Measurements from ENCODE around the gene EME2.

The EME2 gene

GRCh38 chr16:1787056-1787321 lies 14.4 kb downstream of the EME2 start:
- Histone ChIP-seq H3K27ac (ENCODE audit: low read depth, low read length) (no peak overlapping the region), H3K36me3 (ENCODE audit: control insufficient read depth, insufficient read depth, low read length) (peaks cover 7% of the 10 kb centered on the region), H3K4me3 (ENCODE audit: low read length) (no peak overlapping the region), H3K9ac (ENCODE audit: low read length) (no peak overlapping the region), H3K27me3 (ENCODE audit: control insufficient read depth, insufficient read depth, low read length) (no peaks in the 10 kb centered on the region), H3K4me1 (ENCODE audit: control insufficient read depth, insufficient read depth, low read length) (peaks cover 5% of the 10 kb centered on the region)

GRCh38 chr16:1787322-1788094 lies 14.9 kb downstream of the EME2 start:
- Histone ChIP-seq H3K36me3 (ENCODE audit: control insufficient read depth, insufficient read depth, low read length) (peaks cover 7% of the 10 kb centered on the region), H3K27me3 (ENCODE audit: control insufficient read depth, insufficient read depth, low read length) (no peaks in the 10 kb centered on the region), H3K4me1 (ENCODE audit: control insufficient read depth, insufficient read depth, low read length) (peaks cover 5% of the 10 kb centered on the region), H3K4me3 (ENCODE audit: low read length) (no peak overlapping the region), H3K9ac (ENCODE audit: low read length) (no peak overlapping the region), H3K27ac (ENCODE audit: low read depth, low read length) (no peak overlapping the region)

GRCh38 chr16:1788095-1788707 lies 15.6 kb downstream of the EME2 start:
- no peaks in the 10 kb centered on the region for H3K27me3 ChIP-seq (ENCODE audit: control insufficient read depth, insufficient read depth, low read length)
- no peak overlapping the region for H3K9ac ChIP-seq (ENCODE audit: low read length)
- H3K4me1 ChIP-seq (ENCODE audit: control insufficient read depth, insufficient read depth, low read length) = peaks cover 5% of the 10 kb centered on the region
- H3K36me3 ChIP-seq (ENCODE audit: control insufficient read depth, insufficient read depth, low read length) = peaks cover 7% of the 10 kb centered on the region
- H3K4me3 ChIP-seq (ENCODE audit: low read length) = no peak overlapping the region
- H3K27ac ChIP-seq (ENCODE audit: low read depth, low read length) = no peak overlapping the region

- Histone ChIP-seq H3K4me3 (ENCODE audit: low read length) (no peak overlapping the region), H3K9ac (ENCODE audit: low read length) (no peak overlapping the region), H3K36me3 (ENCODE audit: control insufficient read depth, insufficient read depth, low read length) (peaks cover 7% of the 10 kb centered on the region), H3K27ac (ENCODE audit: low read depth, low read length) (no peak overlapping the region), H3K4me1 (ENCODE audit: control insufficient read depth, insufficient read depth, low read length) (peaks cover 5% of the 10 kb centered on the region), H3K27me3 (ENCODE audit: control insufficient read depth, insufficient read depth, low read length) (no peaks in the 10 kb centered on the region)
Measured at GRCh38 chr16:1788708-1789100, 16.1 kb downstream of the EME2 start.

- Histone ChIP-seq H3K4me3 (ENCODE audit: low read length) (no peak overlapping the region), H3K4me1 (ENCODE audit: control insufficient read depth, insufficient read depth, low read length) (peaks cover 2% of the 10 kb centered on the region), H3K36me3 (ENCODE audit: control insufficient read depth, insufficient read depth, low read length) (peaks cover 7% of the 10 kb centered on the region), H3K27ac (ENCODE audit: low read depth, low read length) (no peak overlapping the region), H3K9ac (ENCODE audit: low read length) (no peak overlapping the region), H3K27me3 (ENCODE audit: control insufficient read depth, insufficient read depth, low read length) (no peaks in the 10 kb centered on the region)
Measured at GRCh38 chr16:1789643-1790045, 17.0 kb downstream of the EME2 start.

GRCh38 chr16:1790261-1790610 lies 17.6 kb downstream of the EME2 start:
- Histone ChIP-seq H3K4me1 (ENCODE audit: control insufficient read depth, insufficient read depth, low read length) (no peaks in the 10 kb centered on the region), H3K27me3 (ENCODE audit: control insufficient read depth, insufficient read depth, low read length) (no peaks in the 10 kb centered on the region), H3K36me3 (ENCODE audit: control insufficient read depth, insufficient read depth, low read length) (peaks cover 6% of the 10 kb centered on the region), H3K4me3 (ENCODE audit: low read length) (no peak overlapping the region), H3K27ac (ENCODE audit: low read depth, low read length) (no peak overlapping the region), H3K9ac (ENCODE audit: low read length) (no peak overlapping the region)

- Histone ChIP-seq H3K36me3 (ENCODE audit: control insufficient read depth, insufficient read depth, low read length) (peaks cover 4% of the 10 kb centered on the region), H3K27me3 (ENCODE audit: control insufficient read depth, insufficient read depth, low read length) (no peaks in the 10 kb centered on the region), H3K27ac (ENCODE audit: low read depth, low read length) (no peak overlapping the region)
Measured at GRCh38 chr16:1790611-1791255, 18.1 kb downstream of the EME2 start.

GRCh38 chr16:1791256-1791942 lies 18.8 kb downstream of the EME2 start:
- Histone ChIP-seq H3K27me3 (ENCODE audit: control insufficient read depth, insufficient read depth, low read length) (no peaks in the 10 kb centered on the region), H3K9ac (ENCODE audit: low read length) (no peak overlapping the region), H3K36me3 (ENCODE audit: control insufficient read depth, insufficient read depth, low read length) (peaks cover 4% of the 10 kb centered on the region), H3K4me3 (ENCODE audit: low read length) (no peak overlapping the region), H3K27ac (ENCODE audit: low read depth, low read length) (no peak overlapping the region), H3K4me1 (ENCODE audit: control insufficient read depth, insufficient read depth, low read length) (no peaks in the 10 kb centered on the region)

More at GRCh38 chr16:1790611-1791255, 18.1 kb downstream of the EME2 start:
- Histone ChIP-seq H3K9ac (ENCODE audit: low read length) (no peak overlapping the region), H3K4me3 (ENCODE audit: low read length) (no peak overlapping the region), H3K4me1 (ENCODE audit: control insufficient read depth, insufficient read depth, low read length) (no peaks in the 10 kb centered on the region)

GRCh38 chr16:1791943-1792812 lies 19.6 kb downstream of the EME2 start:
- H3K4me1 ChIP-seq (ENCODE audit: control insufficient read depth, insufficient read depth, low read length) = no peaks in the 10 kb centered on the region
- H3K36me3 ChIP-seq (ENCODE audit: control insufficient read depth, insufficient read depth, low read length) = peaks cover 4% of the 10 kb centered on the region
- H3K27me3 ChIP-seq (ENCODE audit: control insufficient read depth, insufficient read depth, low read length) = no peaks in the 10 kb centered on the region
- no peak overlapping the region for H3K4me3 ChIP-seq (ENCODE audit: low read length)
- no peak overlapping the region for H3K9ac ChIP-seq (ENCODE audit: low read length)
- H3K27ac ChIP-seq (ENCODE audit: low read depth, low read length) = no peak overlapping the region

- H3K4me3 ChIP-seq (ENCODE audit: low read length) = no peak overlapping the region
- H3K9ac ChIP-seq (ENCODE audit: low read length) = no peak overlapping the region
Measured at GRCh38 chr16:1792836-1793577, 20.4 kb downstream of the EME2 start.

GRCh38 chr16:1793578-1794220 lies 21.1 kb downstream of the EME2 start, which contains the start of gene IGFALS:
TSS of gene IGFALS (minus strand) at chr16:1793705. CDS start at chr16:1793652, 53 bp downstream.
- H3K9ac ChIP-seq (ENCODE audit: low read length) = no peak within 1 kb of the TSS
- peaks cover 3% of the 10 kb centered on the region for H3K36me3 ChIP-seq (ENCODE audit: control insufficient read depth, insufficient read depth, low read length)
- H3K27me3 ChIP-seq (ENCODE audit: control insufficient read depth, insufficient read depth, low read length) = no peaks in the 10 kb centered on the region
- no peak within 1 kb of the TSS for H3K4me3 ChIP-seq (ENCODE audit: low read length)
- H3K4me1 ChIP-seq (ENCODE audit: control insufficient read depth, insufficient read depth, low read length) = no peaks in the 10 kb centered on the region
- H3K27ac ChIP-seq (ENCODE audit: low read depth, low read length) = no peak within 1 kb of the TSS

More at GRCh38 chr16:1792836-1793577, 20.4 kb downstream of the EME2 start:
- H3K4me1 ChIP-seq (ENCODE audit: control insufficient read depth, insufficient read depth, low read length) = no peaks in the 10 kb centered on the region
- no peak overlapping the region for H3K27ac ChIP-seq (ENCODE audit: low read depth, low read length)
- H3K27me3 ChIP-seq (ENCODE audit: control insufficient read depth, insufficient read depth, low read length) = no peaks in the 10 kb centered on the region
- H3K36me3 ChIP-seq (ENCODE audit: control insufficient read depth, insufficient read depth, low read length) = peaks cover 4% of the 10 kb centered on the region

Data from rectal smooth muscle tissue (tissue), 1 donor.